ENCODE data around the gene RADIL.

RADIL gene

DNA sequence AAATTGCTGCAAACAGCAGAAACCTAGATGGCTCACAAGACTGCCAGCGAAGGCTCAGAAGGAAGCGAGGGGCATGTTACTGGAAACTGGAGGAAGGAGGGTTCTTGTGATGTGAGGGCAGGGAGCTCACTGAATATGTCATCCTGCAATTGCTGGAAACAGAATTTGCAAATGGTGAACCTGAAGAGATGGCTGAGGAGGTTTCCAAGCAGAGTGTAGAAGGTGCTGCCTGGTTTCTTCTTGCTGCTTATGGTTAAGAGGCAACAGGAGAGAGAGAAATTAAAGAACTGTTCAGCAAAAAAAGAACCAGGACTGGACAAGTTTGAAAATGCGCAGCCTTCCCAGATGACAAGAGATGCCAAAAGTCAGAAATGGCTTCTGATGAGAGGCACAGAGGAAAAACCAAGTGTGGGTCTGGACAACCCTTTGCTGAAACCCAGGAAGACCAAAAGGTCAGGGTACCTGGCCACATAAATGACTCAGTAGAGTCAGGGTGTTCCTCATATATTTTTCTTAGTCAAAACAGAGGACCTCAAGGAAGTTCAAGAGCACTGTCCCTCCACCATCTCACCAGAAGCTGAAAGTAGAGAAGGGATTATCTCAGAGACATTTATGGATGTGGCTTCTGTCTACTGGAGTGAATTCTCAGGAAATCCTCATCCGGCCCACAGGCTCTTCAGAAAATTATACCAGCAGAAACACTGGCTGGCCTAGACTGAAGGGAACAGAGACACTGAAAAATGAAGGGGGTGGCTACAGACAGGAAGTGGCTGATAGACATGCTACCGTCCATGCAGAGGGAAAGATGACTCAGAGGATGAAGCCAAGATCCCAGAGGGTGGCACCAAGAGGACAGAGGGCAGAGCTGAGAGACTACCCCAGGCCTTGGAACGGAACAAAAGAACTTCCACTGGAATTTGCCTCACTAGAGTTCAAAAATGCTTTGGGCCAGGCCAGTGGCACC lies 31.8 kb downstream of the RADIL start:
- DNase-seq (ENCODE audit: low spot score) = no peak

DNA sequence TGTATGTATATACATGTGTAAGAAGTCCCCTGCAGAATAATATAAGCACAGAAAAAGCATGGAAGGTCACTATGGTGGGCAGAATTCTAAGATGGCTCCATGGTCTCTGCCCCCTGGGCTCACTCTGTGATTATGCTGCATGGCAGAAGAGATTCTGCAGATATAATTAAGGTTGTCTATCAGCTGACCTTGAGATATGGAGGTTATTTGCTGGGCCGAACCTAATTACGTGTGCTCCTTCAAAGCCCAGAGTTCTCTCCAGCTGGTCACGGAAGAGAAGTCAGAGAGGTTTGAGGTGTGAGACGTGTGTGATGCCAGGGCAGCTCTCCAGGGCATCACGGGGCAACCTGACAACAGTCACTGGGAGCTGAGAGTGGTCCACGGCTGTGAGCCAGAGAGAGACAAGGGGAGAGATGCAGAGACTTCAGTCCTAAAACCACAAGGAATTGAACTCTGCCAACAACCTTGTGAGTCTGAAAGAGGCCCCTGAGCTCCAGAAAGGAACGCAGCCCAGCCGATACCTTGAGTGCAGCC lies 33.2 kb downstream of the RADIL start:
- DNase-seq (ENCODE audit: low spot score) = no peak

DNA sequence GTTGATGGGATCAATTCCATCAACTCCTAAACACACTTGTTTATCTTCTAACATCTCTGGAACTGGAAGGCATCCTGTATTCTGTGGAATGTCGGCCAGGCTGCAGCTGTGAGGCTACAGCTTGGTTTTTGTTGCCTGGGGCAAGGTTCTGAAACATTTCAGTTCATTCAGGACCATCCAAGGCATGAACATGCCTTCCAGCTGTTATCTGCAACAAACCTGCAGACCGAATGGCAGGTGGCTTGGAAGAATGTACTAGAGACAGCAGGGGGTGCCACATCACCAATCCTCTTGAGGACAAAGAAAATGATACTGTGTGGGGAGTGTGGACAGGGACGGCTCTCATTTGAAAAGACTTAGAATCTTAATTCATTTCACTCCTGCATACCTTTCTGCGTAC lies 34.1 kb downstream of the RADIL start:
- peak; percentile 17 for DNase-seq (ENCODE audit: low spot score)

DNA sequence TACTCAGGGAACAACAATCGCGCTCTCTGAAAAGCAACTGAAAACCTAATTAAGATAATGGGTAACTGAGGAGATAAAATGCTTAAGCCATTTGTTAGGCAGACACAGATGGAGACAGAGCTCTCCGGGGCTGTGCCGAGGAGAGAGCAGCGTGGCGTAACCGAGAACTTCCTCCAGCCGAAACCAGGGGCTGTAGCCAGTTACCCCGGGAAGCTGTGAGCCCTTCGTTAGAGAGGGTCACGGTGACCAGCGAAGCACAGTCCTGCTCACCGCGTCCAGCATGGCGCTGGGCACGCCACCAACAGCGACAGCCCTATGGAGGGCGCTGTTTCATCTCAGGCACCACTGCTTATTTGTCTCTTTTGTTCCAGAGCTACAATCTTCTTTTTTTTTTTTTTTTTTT lies 37.8 kb downstream of the RADIL start:
- peak; percentile 38 for DNase-seq (ENCODE audit: low spot score)

DNA sequence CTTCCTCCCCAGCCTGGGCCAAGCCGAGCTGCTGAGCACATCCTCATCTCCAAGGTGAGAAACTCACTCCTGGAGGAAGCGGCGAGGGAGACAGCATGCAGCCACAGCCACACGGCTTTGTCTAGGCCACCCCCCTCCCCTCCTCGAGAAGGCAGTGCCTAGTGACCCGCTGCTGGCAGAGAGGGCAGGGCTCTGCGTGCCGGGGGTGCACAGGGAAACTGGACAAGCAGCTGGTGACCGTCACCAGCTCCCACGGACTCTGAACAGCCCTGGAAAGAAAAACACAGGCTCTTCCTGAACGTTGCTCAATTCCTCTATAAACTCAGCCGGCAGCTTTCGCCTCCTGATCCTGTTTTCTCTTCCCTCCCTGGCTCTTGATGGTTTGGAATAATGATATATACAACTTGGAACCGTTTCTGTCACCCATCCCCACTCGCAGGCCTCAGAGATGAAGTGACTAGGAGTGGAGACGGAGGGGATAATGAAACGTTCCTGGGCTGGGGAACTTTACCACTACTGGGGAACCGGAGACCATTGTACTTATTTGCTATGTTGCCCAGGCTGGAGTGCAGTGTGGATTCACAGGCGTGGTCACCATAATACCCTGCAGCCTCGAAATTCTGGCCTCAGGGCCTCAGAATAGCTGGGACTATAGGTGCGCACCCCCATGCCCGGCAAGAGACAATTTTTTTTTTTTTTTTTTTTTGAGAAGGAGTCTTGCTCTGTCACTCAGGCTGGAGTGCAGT lies 41.0 kb downstream of the RADIL start:
- DNase-seq (ENCODE audit: low spot score) = no peak

DNA sequence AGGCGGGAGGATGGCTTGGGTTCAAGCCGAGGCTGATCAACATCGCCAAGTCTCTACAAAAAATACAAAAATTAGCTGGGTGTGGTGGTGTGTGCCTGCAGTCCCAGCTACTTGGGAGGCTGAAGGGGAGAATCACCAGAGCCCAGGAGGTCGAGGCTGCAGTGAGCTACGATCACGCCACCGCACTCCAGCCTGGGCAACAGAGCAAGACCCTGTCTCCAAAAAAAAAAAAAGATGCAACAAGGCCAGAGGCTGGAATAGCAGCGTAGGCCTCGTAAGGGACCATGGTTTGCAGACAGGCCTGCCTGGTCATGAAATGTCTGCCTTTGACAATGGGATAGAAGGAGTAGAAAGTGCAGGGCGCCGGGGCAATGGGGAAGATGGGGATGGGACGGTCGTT lies 41.7 kb downstream of the RADIL start:
- DNase-seq (ENCODE audit: low spot score) = no peak

DNA sequence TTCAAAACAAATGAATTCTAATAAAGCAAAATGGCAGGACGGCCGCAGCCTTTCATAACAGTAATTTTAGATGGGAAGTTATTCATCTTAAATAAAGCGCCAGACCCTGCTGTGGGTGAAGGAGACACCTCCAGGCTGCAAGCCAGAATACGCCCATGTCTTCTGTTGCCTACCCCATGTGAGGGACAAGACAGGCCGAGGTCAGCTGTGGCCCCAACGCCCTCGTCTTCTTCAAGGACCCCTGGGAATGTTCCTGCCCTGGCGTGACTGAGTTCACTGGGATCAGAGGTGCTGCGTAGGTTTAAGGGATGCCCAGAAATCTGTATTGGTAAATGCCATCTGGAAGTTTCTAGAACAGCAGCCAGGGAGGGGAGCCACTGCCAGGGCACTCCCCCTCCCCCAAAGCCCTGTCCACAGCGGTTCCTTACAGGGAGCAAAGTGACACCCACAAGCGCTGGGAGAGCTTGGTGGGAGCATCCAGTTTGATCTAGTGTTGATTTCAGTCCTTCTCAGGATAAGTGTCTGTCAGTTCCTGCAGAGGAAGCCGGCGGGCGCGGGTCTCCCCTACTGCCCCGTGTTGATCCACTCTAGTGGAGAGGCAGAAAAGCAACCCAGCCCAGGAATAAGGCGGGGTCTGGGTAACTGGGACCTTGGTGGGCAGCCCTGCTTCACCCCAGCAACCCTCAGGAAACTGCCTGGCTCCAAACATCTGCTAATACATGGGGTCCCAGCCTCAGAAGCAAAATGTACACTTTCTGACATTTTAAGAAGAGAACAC lies 42.3 kb downstream of the RADIL start:
- no peak for DNase-seq (ENCODE audit: low spot score)

DNA sequence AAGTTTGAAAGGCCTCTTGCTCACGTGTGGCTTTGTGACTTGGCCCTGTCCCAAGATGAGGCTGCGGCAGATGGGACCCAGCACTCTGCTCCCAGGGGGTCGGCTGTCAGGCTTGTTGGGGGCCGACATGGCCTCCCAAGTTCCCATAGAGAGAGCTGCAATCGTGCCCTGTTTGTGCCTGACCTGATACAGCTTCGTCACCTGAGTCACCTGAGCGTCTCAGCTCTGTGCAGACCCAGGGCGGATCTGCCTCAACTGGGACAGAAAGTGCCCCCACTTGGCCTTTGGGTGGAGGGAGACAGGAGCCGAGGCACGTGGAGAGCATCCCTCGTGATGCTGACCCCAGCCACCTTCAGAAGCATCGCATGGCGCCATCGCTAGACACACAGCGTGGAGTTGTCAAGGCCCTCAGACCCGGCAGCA lies 43.4 kb downstream of the RADIL start:
- no peak for DNase-seq (ENCODE audit: low spot score)

DNA sequence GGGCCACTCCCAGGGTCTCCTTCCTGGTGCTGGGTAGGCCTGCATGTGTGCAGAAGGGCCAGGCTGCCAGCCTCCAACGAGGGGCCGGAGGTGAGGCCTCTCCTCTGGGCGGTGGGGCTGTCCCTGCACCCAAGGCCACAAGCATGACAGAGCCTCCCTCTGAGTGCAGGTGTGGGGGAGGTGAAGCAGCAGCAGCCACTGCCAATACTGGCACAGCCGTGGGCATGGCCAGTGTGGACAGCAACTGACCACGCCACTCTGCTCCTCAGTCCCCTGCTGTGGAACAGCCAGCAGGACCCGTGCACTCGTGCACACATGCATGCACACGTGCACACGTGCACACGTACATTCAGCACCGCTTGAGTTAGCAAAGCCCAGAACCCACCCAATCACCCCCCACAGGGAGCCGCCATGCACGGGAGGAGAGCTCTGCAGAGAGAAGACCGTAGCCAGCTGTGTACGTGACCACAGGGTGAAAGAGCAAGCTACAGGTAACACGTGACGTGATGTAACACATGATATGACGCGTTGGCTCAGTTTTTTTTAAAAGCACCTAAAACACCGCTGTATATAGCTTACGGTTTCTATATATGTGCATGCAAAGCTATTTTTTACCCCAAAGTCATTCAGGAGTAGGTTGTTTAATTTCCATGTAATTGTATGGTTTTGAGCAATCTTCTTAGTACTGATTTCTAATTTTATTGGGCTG lies 44.7 kb downstream of the RADIL start:
- no peak for DNase-seq (ENCODE audit: low spot score)

DNA sequence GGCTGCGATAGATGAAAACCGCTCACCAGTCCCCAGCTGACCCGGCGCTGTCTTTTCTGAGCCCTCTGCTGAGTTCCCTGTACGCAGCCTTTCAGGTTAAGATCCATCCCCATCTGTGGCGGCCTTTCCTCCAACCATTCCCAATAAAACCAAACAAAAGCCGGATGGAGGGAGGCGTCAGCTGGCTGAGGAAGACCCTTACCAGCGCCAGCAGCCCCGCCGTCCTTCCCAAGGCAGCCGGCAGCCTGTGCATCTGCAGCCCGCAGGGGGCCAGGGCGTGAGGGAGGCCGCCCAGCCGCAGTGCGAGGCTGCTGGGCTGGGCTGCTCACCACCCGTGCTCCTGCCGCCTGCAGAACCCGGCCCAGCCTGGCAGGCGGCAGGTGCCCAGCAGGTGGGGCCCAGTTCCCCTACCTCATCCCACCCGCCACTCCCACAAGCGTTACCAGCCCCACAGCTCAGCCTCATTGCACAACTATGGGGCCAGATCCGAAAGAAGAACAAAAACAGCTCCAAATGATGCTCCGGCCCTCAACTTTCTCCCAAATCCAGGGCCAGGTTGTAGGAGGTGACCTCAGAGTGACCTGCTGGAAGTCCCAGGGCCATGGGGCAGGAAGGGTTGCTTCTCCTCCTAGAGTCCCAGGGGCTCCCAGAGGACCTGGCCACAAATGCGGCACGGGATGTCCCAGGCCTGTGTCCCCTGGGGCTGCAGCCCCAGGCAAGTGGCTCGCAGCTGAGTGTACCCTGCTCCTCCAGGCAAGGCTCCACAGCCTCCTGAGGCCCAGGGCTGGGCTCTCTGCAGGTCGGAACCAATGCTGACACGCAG lies 45.5 kb downstream of the RADIL start:
- peak; percentile 42 for DNase-seq (ENCODE audit: low spot score)

DNA sequence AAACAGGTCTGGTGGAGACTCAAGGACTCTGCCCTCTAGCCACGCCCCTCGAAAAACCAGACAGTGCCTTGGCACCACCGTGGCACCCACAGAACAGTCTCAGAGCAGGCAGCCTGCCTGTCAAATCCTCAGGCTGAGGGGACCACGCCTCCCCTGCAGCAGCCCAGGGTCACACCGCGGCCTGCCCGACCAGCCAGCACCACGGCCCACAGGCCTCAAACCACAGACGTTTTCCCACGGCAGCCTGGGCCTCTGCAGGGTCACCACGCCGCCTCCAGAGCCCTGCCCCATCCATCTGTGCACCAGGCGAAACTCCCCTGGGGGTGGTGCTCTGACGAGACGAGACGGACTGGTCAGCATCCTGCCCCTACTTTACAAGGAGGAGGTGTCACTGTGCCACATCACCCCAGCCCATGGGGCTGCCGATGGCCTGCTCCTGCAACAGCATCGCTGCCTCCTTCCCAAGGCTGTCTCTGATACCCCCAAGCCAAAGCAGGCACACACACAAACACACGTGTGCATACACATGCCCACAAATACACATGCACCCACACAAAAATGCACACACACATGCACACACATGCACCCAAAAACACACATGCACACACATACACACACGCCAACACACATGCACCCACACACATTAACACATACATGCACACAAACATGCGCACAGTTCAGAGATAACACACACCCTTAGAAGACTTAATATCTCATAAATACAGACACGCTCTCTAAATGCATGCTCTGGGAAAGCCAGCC lies 46.3 kb downstream of the RADIL start:
- DNase-seq (ENCODE audit: low spot score) = peak; percentile 22

DNA sequence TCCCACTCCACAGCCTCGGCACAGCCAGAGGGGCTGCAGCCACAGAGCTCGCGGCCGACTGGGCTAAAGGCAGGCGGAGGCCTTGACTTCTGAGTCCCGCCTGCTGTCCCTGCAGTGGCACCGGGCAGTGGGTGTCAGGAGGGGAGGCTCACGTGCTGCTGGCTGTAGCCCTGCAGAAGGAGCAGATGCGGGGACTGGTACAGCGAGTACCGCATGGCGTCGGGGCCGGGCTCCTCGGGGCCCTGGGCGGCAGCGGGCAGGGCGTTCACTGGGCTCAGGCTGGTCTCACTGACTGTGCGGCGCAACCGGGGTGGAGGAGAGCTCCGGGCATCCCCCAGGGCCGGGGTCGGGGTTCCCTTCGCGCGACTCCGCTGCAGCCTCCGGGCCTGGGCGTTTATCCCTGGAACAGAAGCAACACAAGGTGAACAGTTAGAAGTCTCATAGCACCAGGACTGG lies 47.3 kb downstream of the RADIL start:
- no peak for DNase-seq (ENCODE audit: low spot score)

DNA sequence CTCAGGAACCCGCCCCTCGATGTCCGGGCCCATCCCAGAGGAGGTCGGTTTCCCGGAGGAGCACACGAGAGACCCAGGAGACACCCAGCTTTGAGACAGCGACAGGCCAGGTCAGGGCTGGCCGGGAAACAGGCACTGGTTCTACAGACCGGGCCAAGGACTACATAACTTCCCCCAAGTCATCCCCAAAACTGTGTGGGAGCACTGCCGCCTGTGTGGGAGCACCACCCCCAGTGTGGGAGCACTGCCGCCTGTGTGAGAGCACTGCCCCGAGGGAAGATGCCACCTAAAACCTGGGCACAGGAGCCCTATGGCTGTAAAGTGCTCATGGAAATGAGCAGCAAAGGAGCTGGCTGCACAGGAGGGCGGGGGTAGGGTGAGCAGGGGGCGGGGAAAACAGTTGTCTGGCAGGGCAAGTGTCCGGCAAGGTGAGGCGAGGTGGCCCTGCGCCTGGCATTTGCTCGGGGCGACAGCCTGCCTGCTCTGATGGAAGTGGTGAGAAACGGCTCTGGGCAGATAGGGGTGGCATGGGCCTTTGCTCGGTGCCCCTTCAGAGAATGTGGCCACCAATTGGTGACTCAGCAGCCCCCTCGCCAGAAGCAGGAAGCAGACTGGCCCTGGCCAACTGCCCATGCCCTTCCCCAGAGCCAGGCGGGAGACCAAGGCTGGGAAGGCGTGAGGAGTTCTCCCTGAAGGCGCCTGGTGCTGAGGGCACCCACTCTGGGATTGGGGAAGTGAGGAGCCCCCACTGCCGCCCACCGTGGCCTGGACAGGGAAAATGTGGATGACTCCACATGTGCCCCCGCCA lies 47.9 kb downstream of the RADIL start:
- no peak for DNase-seq (ENCODE audit: low spot score)

DNA sequence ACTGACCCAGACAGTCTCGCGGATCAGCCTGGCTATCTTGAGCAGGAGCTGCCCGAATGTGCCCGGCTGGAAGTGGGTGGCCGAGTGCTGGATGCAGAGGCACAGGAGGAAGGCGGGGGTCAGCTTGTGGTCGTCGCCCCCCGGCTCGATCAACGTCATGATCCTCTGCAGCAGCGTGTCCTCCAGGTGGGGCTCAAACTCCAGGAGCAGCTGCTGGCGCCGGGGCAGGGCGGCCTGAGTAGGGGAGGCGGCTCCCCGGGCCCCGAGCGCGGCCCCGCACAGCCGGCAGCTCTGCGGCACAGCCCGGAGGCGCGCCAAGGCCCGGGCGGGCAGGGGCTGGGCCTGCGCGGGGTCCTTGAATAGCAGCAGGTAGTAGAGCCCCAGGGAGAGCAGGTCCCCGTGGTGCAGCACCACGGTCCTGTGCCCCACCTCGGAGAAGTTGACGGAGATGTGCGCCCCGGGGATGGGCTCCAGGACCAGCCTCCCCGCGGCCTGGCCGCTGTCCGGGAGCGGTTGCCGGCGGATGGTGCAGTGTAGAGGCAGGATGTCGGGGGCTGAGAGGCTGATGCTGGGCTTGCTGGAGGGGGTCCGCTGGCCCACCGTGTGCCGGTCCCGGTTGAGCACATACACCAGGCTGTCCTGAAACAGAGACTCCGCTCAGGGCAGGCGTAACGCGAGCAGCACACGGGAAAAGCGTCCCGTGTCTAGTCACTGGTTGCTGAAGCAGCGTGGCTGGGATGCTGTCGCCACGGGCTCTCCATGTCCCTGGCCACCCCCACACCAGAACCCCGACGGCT lies 48.7 kb downstream of the RADIL start:
- DNase-seq (ENCODE audit: low spot score) = no peak

DNA sequence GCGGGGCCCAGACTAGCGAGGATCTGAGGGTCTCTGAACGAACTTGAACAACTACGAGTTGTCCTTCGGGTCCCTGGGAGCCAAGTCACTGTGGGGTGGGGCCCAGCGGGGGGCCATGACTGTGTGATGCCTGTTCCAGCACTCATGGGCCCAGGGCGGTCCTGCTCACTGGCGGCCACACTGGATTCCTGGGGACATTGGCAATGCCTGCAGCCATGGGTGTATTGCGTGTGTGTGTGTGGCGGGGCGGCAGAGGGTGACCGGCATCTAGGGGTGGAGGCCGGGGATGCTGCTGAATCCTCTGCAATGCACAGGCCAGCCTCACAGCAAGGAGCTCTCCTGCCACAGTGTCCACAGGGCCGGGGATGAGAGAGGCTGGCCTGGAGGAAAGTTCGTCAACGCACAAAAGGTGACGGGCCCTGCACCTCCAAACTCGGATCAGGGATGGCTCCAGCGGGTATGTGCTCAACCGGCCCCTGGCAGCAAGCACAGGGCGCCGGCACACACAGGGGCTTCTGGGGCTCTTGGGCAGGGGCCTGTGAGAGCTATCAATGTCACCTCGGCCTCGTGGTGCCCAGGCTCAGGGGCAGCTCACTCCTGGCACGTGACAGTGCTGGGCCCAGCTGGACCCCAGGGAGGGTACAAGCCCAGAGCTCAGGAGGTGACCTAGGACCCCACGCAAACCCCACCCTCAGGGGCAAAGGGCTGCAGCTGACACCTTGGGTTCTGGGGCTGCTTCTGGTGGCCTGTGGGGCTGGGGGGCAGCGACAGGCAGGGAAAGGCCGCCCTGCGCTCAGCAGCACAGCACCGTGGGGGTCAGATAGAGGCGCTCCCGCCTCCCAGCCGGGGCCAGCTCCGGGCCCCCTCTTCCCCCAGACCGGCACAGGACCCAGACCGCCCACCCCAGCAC lies 49.6 kb downstream of the RADIL start:
- no peak for DNase-seq (ENCODE audit: low spot score)

DNA sequence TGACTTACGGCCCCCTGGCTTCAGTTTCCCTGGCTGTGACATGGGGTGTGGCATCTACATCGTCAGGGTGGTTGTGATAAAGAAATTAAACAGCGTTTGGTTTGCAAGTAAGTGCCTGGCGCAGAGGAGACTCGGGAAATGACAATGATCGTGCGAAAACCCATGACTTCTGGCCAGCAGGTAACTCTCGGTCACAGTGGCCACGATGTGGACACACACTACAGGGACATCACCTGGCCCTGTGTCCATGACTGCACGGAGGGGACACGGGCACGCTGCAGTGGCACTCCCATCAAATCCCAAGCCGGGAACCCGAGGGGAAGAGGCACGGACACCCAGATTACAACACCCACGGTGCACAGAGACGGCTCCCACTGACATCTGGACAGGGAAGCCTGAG lies 50.3 kb downstream of the RADIL start:
- DNase-seq (ENCODE audit: low spot score) = no peak

DNA sequence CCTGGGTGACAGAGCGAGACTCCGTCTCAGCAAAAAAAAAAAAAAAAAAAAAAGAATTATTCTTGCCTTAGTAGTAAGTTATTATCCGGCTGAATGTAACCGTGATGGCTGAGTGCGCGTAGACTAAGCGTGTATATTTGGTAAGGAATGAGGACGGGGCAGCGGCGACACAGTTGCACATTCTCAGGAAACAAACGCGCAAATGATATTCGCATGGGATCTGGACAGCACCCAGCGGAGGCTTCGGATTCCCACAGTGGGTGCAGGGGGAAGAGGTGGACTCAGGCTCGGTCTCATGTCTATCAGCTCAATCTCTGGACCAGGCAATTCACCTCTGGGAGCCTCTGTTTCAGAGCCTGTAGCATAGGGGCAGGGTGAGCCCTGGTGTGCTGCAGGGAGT lies 50.8 kb downstream of the RADIL start:
- DNase-seq (ENCODE audit: low spot score) = no peak

Measured in cerebellar cortex (tissue), 1 donor.